ENCODE results near the gene CT47A7. TPM values are rescaled to one million over a fixed set of nuclear protein-coding genes. Genes with fewer than 3 reads are reported as not detected.
"Not testable (repeated sequence)": the region's sequence is repeated elsewhere in the genome, so short reads cannot be mapped to it uniquely, and the experiment has no call there.

Gene CT47A7
- total RNA-seq: not detected in 2 replicates

DNA sequence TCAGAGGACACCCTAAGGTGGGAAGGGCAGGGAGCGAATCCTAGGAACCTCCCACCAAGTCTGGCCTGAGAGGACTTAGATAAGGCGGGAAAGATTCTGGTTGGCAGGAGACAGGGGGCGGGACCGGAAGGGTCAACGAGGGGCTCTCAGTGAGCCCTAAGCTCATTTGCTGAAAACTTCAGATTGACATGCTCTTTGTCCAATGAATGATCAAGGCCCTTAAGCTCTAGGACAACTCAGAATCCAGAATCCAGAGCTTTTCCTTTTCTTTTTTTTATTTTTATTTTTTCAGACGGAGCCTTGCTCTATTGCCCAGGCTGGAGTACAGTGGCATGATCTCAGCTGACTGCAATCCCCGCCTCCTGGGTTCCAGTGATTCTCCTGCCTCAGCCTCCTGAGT, at the start of gene CT47A7:
Gene CT47A7 (minus strand): TSS at position 101 of the 400 bp plus-strand sequence. CDS start 255 bp downstream, outside the sequence.
- H3K4me1 Mint-ChIP-seq (ENCODE audit: low read depth); intact Hi-C loops (cut with micrococcal nuclease); DNase-seq (ENCODE audit: low spot score); H3K27ac Mint-ChIP-seq; H3K9me3 Mint-ChIP-seq; H3K27me3 Mint-ChIP-seq (ENCODE audit: low read depth); H3K4me3 Mint-ChIP-seq (ENCODE audit: low read depth); H3K36me3 Mint-ChIP-seq (ENCODE audit: low read depth): not testable (repeated sequence)

DNA sequence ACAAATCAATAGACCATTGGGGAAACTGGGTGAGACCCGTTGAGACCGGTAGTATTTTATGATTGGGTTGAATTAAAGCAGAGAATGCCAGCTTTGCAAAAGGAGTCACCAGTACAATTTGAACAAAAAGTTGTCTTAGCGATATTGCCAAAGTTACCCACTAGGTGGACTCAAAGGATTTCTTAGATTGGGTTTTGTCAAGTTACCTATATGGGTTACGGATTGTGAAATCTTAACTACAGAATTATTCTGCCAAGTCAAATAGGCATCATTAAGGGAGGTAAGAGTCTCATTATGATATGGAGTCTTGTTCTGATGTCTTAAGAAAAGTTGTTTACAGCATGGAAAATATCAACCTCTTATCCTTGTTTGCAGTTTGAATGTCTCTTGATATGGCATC, 44.2 kb upstream of the CT47A7 start:
- H3K27me3 Mint-ChIP-seq (ENCODE audit: low read depth): no peaks in the 10 kb centered on the region
- no peaks in the 10 kb centered on the region for H3K9me3 Mint-ChIP-seq

DNA sequence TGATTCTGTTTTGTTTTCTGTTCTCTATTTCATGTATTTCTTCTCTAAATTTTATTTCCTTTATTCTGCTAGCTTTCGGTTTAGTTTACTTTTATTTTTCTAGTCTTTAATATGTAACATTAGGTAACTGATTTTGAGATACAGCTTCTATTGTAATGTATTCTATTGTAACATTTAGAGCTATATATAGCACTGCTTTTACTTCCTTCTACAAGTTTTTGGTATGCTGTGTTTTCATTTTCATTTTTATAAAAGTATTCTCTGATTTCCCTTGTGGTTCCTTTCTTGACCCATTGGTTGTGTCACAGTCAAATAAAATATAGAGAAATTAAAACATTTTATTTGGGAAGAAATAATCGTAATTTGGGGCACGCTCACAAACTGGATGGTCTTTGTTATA, 43.0 kb upstream of the CT47A7 start:
- no peak overlapping the region for H3K4me3 Mint-ChIP-seq (ENCODE audit: low read depth)
- H3K27ac Mint-ChIP-seq: no peak overlapping the region
- H3K36me3 Mint-ChIP-seq (ENCODE audit: low read depth): no peaks in the 10 kb centered on the region
- peaks cover 8% of the 10 kb centered on the region for H3K4me1 Mint-ChIP-seq (ENCODE audit: low read depth)
- H3K9me3 Mint-ChIP-seq: no peaks in the 10 kb centered on the region
- no peaks in the 10 kb centered on the region for H3K27me3 Mint-ChIP-seq (ENCODE audit: low read depth)
- no peak for DNase-seq (ENCODE audit: low spot score)
- intact Hi-C loops (cut with micrococcal nuclease): no loop called here

More for the DNA sequence above, 44.2 kb upstream of the CT47A7 start:
- intact Hi-C loops (cut with micrococcal nuclease): no loop called here
- Mint-ChIP-seq H3K36me3 (ENCODE audit: low read depth) (no peaks in the 10 kb centered on the region), H3K4me1 (ENCODE audit: low read depth) (peaks cover 8% of the 10 kb centered on the region), H3K27ac (no peak overlapping the region), H3K4me3 (ENCODE audit: low read depth) (no peak overlapping the region)
- DNase-seq (ENCODE audit: low spot score): no peak

DNA sequence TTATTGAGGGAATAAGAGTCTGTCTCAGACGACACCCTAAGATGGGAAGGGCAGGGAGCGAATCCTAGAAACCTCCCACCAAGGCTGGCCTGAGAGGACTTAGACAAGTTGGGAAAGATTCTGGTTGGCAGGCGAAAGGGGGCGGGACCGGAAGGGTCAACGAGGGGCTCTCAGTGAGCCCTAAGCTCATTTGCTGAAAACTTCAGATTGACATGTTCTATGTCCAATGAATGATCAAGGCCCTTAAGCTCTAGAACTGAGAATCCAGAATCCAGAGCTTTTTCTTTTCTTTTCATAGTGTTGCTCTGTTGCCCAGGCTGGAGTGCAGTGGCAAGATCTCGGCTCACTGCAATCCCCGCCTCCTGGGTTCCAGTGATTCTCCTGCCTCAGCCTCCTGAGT, 29.3 kb upstream of the CT47A7 start, which contains the start of gene CT47A1:
Gene CT47A1 (minus strand): TSS at position 101 of the 400 bp plus-strand sequence. CDS start 231 bp downstream, outside the sequence.
- H3K36me3 Mint-ChIP-seq (ENCODE audit: low read depth); H3K27ac Mint-ChIP-seq; H3K4me3 Mint-ChIP-seq (ENCODE audit: low read depth); H3K9me3 Mint-ChIP-seq; H3K27me3 Mint-ChIP-seq (ENCODE audit: low read depth); DNase-seq (ENCODE audit: low spot score); H3K4me1 Mint-ChIP-seq (ENCODE audit: low read depth); intact Hi-C loops (cut with micrococcal nuclease): not testable (repeated sequence)

Other genes with a start within 250 kb of the CT47A7 start
- gene CT47B1, start 80.7 kb downstream of the CT47A7 start, total RNA-seq: not detected in 2 replicates
- gene CT47A11, start 19.4 kb downstream of the CT47A7 start, total RNA-seq: not detected in 2 replicates
- not detected in 2 replicates for gene CT47A10, start 14.6 kb downstream of the CT47A7 start, total RNA-seq
- gene CT47A9, start 9.7 kb downstream of the CT47A7 start, total RNA-seq: not detected in 2 replicates
- not detected in 2 replicates for gene CT47A8, start 4.9 kb downstream of the CT47A7 start, total RNA-seq
- gene CT47A6, start 4.9 kb upstream of the CT47A7 start, total RNA-seq: not detected in 2 replicates
- gene CT47A5, start 9.7 kb upstream of the CT47A7 start, total RNA-seq: not detected in 2 replicates
- gene CT47A4, start 14.6 kb upstream of the CT47A7 start, total RNA-seq: not detected in 2 replicates
- not detected in 2 replicates for gene CT47A3, start 19.5 kb upstream of the CT47A7 start, total RNA-seq
- not detected in 2 replicates for gene CT47A2, start 24.3 kb upstream of the CT47A7 start, total RNA-seq
- not detected in 2 replicates for gene CT47A1, start 29.2 kb upstream of the CT47A7 start, total RNA-seq
- gene GLUD2, start 91.0 kb upstream of the CT47A7 start, total RNA-seq: 2.9 TPM in 2 replicates

Data from activated T-helper 2 cell treated with anti-CD3 and anti-CD28 coated beads, Interferon-gamma antibody, Interleukin-2, Interleukin-4, amounts not matched to agents 10 μg/mL and 5 μg/mL and 100 μg/mL, durations not matched to agents 14 hours and 24 hours and 36 hours (primary cell).